GM23248 (cell line): ENCODE results near the gene PIERCE2. TPM values are rescaled to one million over a fixed set of nuclear protein-coding genes. Genes with fewer than 3 reads are reported as not detected.

Experiments used
- DNase-seq: peaks from one replicate; pipeline ENCODE4 v3.0.0-alpha.2; 2015
- H2AFZ ChIP-seq: fragments of 200-600 bp; sonication (generic); 2 replicates; pipeline ENCODE4 v1.6.1; 2016; ENCODE audit warnings: antibody characterized with exemption
- H3F3A ChIP-seq: fragments of 200-600 bp; sonication (generic); 2 replicates; pipeline ENCODE4 v1.6.1; 2016; ENCODE audit warnings: mild to moderate bottlenecking, antibody characterized with exemption, mixed run types; ENCODE audit not compliant: insufficient read depth
- H3K27ac ChIP-seq: fragments of 200-600 bp; sonication (generic); 2 replicates; pipeline ENCODE4 v1.5.1; 2016; ENCODE audit warnings: mild to moderate bottlenecking
- H3K27me3 ChIP-seq: fragments of 200-600 bp; sonication (generic); replicated peaks from 2 replicates; pipeline ENCODE4 v1.6.1; 2016; ENCODE audit warnings: mild to moderate bottlenecking; ENCODE audit not compliant: insufficient read depth
- H3K36me3 ChIP-seq: fragments of 200-600 bp; sonication (generic); 2 replicates; pipeline ENCODE4 v1.6.1; 2016; ENCODE audit warnings: low read depth, mild to moderate bottlenecking
- H3K4me1 ChIP-seq: fragments of 200-600 bp; sonication (generic); 2 replicates; pipeline ENCODE4 v1.6.1; 2016; ENCODE audit warnings: mild to moderate bottlenecking; ENCODE audit not compliant: insufficient read depth
- H3K4me2 ChIP-seq: fragments of 200-600 bp; sonication (generic); one replicate; pipeline ENCODE4 v1.6.1; 2016; ENCODE audit warnings: mild to moderate bottlenecking; ENCODE audit not compliant: unreplicated experiment
- H3K4me3 ChIP-seq: fragments of 200-600 bp; sonication (generic); 2 replicates; pipeline ENCODE4 v1.5.1; 2016; ENCODE audit warnings: mild to moderate bottlenecking
- H3K79me2 ChIP-seq: fragments of 200-600 bp; sonication (generic); 2 replicates; pipeline ENCODE4 v1.6.1; 2016; ENCODE audit warnings: mild to moderate bottlenecking; ENCODE audit not compliant: insufficient read depth
- H3K9ac ChIP-seq: fragments of 200-600 bp; sonication (generic); 2 replicates; pipeline ENCODE4 v1.6.1; 2016; ENCODE audit warnings: mild to moderate bottlenecking
- H3K9me2 ChIP-seq: fragments of 200-600 bp; sonication (generic); 2 replicates; pipeline ENCODE4 v1.6.1; 2016; ENCODE audit warnings: mixed run types, mild to moderate bottlenecking, moderate library complexity; ENCODE audit not compliant: insufficient read depth
- H3K9me3 ChIP-seq: fragments of 200-600 bp; sonication (generic); one replicate; pipeline ENCODE4 v1.6.1; 2017; ENCODE audit warnings: low read depth
- H4K20me1 ChIP-seq: fragments of 200-600 bp; sonication (generic); 2 replicates; pipeline ENCODE4 v1.6.0; 2016; ENCODE audit not compliant: insufficient read depth
- EZH2 ChIP-seq: fragments of 200-600 bp; sonication (generic); IDR thresholded peaks from 2 replicates; pipeline ENCODE4 v1.6.1; 2018; ENCODE audit warnings: antibody characterized with exemption, mild to moderate bottlenecking; ENCODE audit not compliant: insufficient read depth, poor library complexity, severe bottlenecking
- EZH2phosphoT487 ChIP-seq: fragments of 200-600 bp; sonication (generic); IDR thresholded peaks from 2 replicates; pipeline ENCODE4 v1.6.1; 2018; ENCODE audit warnings: antibody characterized with exemption, moderate library complexity, mild to moderate bottlenecking, low read depth; ENCODE audit not compliant: insufficient read depth
- WGBS, 2 experiments: methylation state at CpG; one replicate each; pipeline ENCODE4 v1.1.6; 2015 to 2017; ENCODE audit warnings: low lambda C conversion rate in 2 of 2, low coverage in 1 of 2; ENCODE audit errors: missing lambda C conversion rate in 2 of 2; 5-methylcytosine and 5-hydroxymethylcytosine counted together
- in situ Hi-C: fragments of 300-500 bp; cut with MboI; formaldehyde crosslinking; loops from 2 replicates; pipeline ENCODE4 v1.15.0; 2020
- polyA plus RNA-seq: library from polyadenylated mRNA; unstranded; fragments of >200 nt; fragmentation: Nextera tagmentation; extraction: Ambion mirVana; gene quantifications from 2 replicates; pipeline ENCODE4 v1.2.1, GENCODE V29; 2016
- total RNA-seq: library from RNA; depleted of rRNA; stranded (reverse); fragments of >200 nt; shearing (Covaris generic); gene quantifications from 2 replicates; pipeline ENCODE4 v1.2.3, GENCODE V29; 2014

The PIERCE2 gene
- total and polyA plus RNA-seq, 2 experiments from 2014 or later = 0.54 to 6.6 TPM

DNA sequence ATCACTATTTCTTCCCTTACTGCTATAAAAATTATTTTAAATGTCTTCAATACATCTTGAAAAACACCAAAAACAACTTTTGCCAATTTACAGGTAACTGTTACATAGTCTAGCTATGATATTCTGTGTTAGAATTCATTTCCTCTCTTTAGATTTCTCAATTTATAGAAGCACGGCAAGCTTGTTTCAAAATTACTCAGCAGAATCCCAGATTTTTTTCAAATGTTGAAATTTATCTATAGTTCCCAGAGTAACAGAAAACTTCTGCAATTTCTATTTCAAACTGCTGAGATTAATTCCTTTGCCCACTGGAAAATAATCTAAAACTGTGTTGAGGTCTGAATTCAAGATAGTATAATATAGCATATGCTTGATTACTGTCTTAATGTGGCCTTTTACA, 41.3 kb upstream of the PIERCE2 start:
- no peak for TF ChIP-seq EZH2phosphoT487
- no peak for TF ChIP-seq EZH2

DNA sequence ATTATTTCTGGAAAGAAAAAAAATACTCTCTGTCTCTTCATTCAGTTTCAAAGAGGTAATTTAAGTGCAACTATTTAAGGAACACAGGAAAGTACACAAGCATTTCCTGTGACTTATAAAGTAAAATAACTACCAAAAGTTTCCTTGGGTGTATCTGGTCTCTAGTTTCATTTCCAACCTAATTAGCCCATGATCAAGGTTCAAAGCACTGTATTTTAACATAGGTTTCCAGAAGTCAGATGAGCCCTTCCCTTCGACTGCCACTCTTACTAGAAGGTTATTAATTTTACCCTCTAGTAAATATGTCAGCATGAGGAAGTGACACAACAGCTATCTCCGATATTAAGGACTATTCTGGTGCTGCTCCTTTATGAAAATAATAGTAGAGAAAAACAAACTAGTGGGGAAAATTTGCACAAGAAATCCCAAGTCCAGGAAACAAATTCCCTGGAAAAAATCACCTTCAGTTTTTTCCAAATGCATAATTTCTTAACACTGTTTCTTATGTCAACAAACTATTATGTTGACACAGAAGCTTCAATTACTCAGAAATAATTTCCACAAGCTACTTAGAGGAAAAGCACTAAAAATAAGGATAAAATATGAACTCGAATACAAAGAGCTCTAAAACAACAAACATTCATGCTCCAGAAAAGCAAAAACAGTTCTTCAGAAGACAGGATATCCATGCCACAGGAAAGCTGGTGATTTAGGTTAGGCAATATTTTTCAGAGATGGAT, 35.4 kb upstream of the PIERCE2 start:
- H3K4me1 ChIP-seq = no peaks in the 10 kb centered on the region
- H3K9ac ChIP-seq = no peak overlapping the region
- peaks cover 54% of the 10 kb centered on the region for H3K36me3 ChIP-seq
- H3K4me2 ChIP-seq = no peak overlapping the region
- H3K27ac ChIP-seq = no peak overlapping the region
- WGBS, 2 experiments = 66% methylated on average over 3 of the region's 3 CpGs
- DNase-seq = no peak
- no peaks in the 10 kb centered on the region for H3K79me2 ChIP-seq
- H2AFZ ChIP-seq = no peak overlapping the region
- H3K9me3 ChIP-seq = no peaks in the 10 kb centered on the region
- no peaks in the 10 kb centered on the region for H3K27me3 ChIP-seq
- TF ChIP-seq EZH2phosphoT487 = no peak
- no peak for TF ChIP-seq EZH2
- H3K9me2 ChIP-seq = no peaks in the 10 kb centered on the region
- no peaks in the 10 kb centered on the region for H4K20me1 ChIP-seq
- H3F3A ChIP-seq = no peaks in the 10 kb centered on the region
- in situ Hi-C loops = no loop called here
- H3K4me3 ChIP-seq = no peak overlapping the region

More for the DNA sequence above, 41.3 kb upstream of the PIERCE2 start:
- Histone ChIP-seq H3K4me1 (no peaks in the 10 kb centered on the region), H3K27ac (no peak overlapping the region), H3K9me3 (no peaks in the 10 kb centered on the region), H3K36me3 (peaks cover 35% of the 10 kb centered on the region), H3F3A (no peaks in the 10 kb centered on the region), H3K9ac (no peak overlapping the region), H3K79me2 (no peaks in the 10 kb centered on the region), H2AFZ (no peak overlapping the region), H3K4me2 (no peak overlapping the region), H3K9me2 (no peaks in the 10 kb centered on the region), H3K4me3 (no peak overlapping the region), H3K27me3 (no peaks in the 10 kb centered on the region), H4K20me1 (no peaks in the 10 kb centered on the region)
- DNase-seq = no peak
- in situ Hi-C loops = no loop called here
- WGBS, 2 experiments = 97 to 98% methylated on average over 1 of the region's 1 CpG

DNA sequence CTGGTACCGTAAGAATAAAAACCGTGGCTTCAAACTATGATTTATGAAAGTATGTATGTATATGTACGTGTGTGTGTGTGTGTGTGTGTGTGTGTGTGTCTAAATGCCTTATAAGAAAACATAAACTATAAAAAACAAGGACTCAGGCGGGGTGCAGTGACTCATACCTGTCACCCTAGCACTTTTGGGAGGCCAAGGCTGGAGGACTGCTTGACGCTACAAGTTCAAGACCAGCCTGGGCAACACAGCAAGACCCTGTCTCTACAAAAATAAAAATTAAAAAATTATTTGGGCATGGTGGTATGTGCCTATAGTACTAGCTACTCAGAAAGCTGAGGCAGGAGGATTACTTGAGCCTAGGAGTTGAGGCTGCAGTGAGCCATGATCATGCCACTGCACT, 29.2 kb upstream of the PIERCE2 start:
- in situ Hi-C loops = no loop called here
- Histone ChIP-seq H3K27ac (no peak overlapping the region), H4K20me1 (no peaks in the 10 kb centered on the region), H2AFZ (no peak overlapping the region), H3K9me2 (no peaks in the 10 kb centered on the region), H3K27me3 (no peaks in the 10 kb centered on the region), H3K36me3 (peaks cover 54% of the 10 kb centered on the region), H3K79me2 (no peaks in the 10 kb centered on the region), H3K4me3 (no peak overlapping the region), H3K9ac (no peak overlapping the region), H3K4me2 (no peak overlapping the region), H3K4me1 (no peaks in the 10 kb centered on the region), H3K9me3 (no peaks in the 10 kb centered on the region), H3F3A (no peaks in the 10 kb centered on the region)
- no peak for TF ChIP-seq EZH2
- no peak for TF ChIP-seq EZH2phosphoT487
- 81 to 88% methylated on average over 5 of the region's 5 CpGs for WGBS, 2 experiments
- DNase-seq = no peak

DNA sequence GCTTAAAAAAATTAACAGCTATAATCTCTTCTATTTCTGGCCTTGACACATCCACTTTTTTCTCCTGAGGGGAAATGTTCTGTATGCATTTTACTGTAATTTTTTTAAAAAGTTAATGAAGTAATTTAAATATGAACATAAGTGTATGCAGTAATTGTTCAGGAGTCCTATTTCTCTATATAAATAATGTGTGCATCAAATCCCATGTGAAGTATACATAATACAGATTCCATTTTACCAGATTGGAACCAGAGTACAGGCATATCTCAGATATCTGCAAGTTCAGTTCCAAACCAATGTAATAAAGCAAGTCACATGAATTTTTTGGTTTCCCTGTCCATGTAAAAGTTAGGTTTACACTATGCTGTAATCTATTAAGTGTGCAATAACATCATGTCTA, 26.7 kb upstream of the PIERCE2 start:
- in situ Hi-C loops = no loop called here
- TF ChIP-seq EZH2phosphoT487 = no peak
- TF ChIP-seq EZH2 = no peak
- no peak overlapping the region for H3K27ac ChIP-seq
- H3K9ac ChIP-seq = no peak overlapping the region
- H3K36me3 ChIP-seq = peaks cover 38% of the 10 kb centered on the region
- no peak overlapping the region for H3K4me3 ChIP-seq
- no peaks in the 10 kb centered on the region for H3K27me3 ChIP-seq
- no peaks in the 10 kb centered on the region for H4K20me1 ChIP-seq
- no peaks in the 10 kb centered on the region for H3K4me1 ChIP-seq
- no peaks in the 10 kb centered on the region for H3K9me2 ChIP-seq
- no peak overlapping the region for H3K4me2 ChIP-seq
- H3K79me2 ChIP-seq = no peaks in the 10 kb centered on the region
- no peak for DNase-seq
- no peaks in the 10 kb centered on the region for H3K9me3 ChIP-seq
- H2AFZ ChIP-seq = no peak overlapping the region
- no peaks in the 10 kb centered on the region for H3F3A ChIP-seq

DNA sequence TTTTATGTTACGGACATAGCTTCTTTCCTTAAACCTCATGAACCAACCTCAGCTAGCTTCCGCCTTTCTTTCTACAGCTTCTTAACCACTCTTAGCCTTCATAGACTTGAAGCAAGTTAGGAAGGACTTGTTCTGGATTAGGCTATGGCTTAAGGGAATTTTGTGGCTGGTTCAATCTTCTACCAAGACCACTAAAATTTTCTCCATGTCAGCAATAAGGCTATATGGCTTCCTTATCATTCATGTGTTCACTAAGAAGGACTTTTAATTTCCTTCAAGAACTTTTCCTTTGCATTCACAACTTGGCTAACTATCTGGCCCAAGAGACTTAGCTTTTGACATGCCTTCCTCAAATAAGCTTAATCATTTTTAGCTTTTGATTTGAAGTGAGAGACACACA, 24.6 kb upstream of the PIERCE2 start:
- Histone ChIP-seq H3F3A (no peaks in the 10 kb centered on the region), H3K4me2 (no peak overlapping the region), H4K20me1 (no peaks in the 10 kb centered on the region), H3K9me3 (no peaks in the 10 kb centered on the region), H3K27ac (no peak overlapping the region), H3K79me2 (no peaks in the 10 kb centered on the region), H3K9ac (no peak overlapping the region), H3K36me3 (peaks cover 24% of the 10 kb centered on the region), H3K4me1 (no peaks in the 10 kb centered on the region), H3K9me2 (no peaks in the 10 kb centered on the region), H3K4me3 (no peak overlapping the region), H3K27me3 (no peaks in the 10 kb centered on the region), H2AFZ (no peak overlapping the region)
- WGBS, 2 experiments = 100% methylated on average over 2 of the region's 2 CpGs
- TF ChIP-seq EZH2phosphoT487 (no peak), EZH2 (no peak)
- DNase-seq = no peak
- in situ Hi-C loops = no loop called here
